GM19193 (cell line): ENCODE data around the gene TMEM140.
A peak's percentile ranks its signal among the peaks of the same experiment; 100 is the strongest.

Experiments
- POLR2A ChIP-seq: IDR thresholded peaks from 4 replicates; pipeline ENCODE4 v1.6.1; 2011; ENCODE audit not compliant: insufficient read depth, insufficient read length; ENCODE audit errors: extremely low read depth

The TMEM140 gene

DNA sequence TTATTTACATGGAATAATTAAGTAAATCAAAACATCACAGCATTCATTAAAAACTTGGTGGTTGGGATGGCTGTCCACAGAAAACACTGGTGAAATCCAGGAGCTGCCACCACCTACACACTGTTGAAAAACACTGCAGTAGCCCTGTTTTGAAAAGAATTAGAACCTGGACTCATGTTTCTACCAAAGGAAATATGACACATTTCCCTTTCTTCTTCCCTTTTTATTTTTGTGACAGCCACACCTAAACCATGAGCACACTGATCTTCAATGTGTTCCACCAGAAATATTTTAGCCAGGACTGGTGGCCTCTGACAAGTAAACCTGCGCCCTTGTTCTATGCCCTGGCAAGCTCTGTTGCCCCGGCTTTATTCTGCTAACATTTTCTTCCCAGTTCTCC, 3.3 kb downstream of the TMEM140 start:
- TF ChIP-seq POLR2A: no peak

DNA sequence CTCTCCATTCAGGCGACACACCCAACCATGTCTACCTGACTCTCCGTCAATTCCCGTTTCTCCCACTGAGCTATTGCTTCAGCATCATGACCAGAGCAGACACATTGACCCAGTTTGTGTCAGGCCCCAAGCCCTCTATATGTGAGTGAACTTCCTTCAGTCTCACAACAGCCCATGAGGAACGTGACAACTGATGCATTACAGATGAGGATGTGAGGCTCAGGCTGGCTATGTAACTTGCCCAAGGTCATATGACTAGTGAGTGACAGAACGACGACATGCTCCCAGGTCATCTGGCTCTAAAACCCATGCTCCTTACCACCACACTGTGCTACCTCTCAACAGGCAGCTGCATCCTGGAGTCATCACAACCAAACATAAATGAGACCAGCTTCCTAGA, 3.7 kb downstream of the TMEM140 start:
- peak; percentile 22 for TF ChIP-seq POLR2A

DNA sequence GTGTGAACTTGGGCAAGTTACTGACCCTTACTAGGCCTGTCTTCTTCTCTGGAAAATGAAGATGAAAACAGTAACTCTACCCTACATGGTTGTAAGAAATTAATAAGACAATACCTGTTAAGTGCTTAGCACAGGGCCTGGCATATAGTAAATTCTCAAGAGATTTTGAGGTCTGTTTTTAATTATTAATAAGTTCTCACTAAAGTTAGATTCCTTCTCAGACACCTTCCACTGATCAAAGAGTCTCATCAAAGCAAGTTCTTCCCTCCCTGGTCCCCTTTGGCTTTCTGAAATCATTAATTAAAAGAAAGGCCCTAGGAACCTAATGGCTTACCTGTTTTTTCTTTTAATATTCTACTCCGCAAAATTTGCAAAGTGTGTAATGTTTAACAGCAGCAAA, 4.6 kb downstream of the TMEM140 start:
- no peak for TF ChIP-seq POLR2A

DNA sequence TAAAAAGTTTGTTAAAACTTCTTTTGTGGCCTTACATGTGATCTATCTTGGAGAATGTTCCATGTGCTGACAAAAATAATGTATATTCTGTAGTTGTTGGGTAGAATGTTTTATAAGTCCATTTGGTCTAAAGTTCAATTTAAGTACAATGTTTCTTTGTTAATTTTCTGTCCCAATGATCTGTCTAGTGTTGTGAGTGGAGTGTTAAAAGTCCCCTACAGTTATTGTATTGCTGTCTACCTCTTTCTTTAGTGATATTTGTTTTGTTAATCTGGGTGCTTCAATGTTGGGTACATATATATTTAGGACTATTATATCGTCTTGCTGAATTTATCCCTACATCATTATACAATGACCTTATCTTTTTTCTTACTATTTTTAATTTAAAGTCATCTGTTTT, 6.9 kb downstream of the TMEM140 start:
- no peak for TF ChIP-seq POLR2A

DNA sequence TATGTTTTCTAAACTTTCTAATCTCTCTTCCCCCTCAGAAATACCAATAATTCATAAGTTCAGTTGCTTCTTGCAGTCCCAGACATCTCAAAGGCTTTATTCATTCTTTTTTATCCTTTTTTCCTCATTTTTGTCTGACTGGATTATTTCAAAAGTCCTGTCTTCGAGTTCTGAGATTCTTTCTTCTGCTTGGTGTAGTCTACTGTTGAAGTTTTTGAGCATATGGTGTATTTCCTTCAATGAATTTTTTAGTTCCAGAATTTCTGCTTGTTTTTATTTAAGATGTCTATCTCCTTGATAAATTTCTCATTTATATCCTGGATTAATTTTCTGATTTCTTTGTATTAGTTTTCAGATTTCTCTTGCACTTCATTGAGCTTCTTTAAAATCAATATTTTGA, 8.4 kb downstream of the TMEM140 start:
- no peak for TF ChIP-seq POLR2A

DNA sequence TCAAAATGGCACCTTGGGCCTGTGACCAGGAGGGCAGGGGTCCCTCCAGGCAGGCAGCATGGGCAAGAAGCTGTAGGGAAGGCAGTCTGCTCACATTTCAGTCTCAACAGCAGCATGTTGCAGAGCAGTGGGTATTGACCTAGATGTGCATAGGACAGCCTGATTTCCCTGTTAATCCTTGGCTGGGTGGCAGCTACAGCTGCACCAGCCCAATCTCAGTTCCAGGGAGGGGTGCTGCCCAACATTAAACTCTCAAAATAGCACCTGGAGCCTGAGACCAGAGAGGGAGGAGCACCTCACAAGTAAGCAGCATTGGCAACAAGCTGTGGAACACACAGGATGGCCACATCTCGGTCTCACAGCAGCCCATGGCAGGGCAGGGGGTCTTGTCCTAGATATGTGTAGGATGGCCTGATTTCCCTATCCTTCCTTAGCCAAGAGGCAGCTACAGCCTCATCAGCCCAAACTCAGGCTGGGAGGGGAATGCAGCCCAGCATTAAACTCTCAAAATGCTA, 10.3 kb downstream of the TMEM140 start:
- no peak for TF ChIP-seq POLR2A

DNA sequence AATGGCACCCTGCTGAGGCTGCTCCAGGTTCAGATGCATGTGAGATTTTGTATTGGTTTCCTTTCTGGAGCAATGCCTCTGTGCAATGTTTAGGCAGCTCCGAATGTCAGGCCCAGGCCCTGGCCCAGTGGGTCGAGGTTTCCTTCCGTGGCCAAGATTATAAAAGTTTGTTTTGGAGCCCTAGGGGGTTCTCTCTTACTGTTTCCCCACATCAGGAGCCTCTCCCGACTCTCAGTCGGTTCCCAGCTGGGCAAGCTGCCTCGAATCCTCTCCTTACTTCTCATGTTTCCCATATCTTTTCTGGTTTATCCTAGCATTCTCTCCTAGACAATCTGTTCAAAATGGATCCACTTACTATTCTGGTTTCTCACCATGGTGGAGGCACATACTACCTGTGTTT, 11.0 kb downstream of the TMEM140 start:
- TF ChIP-seq POLR2A: no peak

DNA sequence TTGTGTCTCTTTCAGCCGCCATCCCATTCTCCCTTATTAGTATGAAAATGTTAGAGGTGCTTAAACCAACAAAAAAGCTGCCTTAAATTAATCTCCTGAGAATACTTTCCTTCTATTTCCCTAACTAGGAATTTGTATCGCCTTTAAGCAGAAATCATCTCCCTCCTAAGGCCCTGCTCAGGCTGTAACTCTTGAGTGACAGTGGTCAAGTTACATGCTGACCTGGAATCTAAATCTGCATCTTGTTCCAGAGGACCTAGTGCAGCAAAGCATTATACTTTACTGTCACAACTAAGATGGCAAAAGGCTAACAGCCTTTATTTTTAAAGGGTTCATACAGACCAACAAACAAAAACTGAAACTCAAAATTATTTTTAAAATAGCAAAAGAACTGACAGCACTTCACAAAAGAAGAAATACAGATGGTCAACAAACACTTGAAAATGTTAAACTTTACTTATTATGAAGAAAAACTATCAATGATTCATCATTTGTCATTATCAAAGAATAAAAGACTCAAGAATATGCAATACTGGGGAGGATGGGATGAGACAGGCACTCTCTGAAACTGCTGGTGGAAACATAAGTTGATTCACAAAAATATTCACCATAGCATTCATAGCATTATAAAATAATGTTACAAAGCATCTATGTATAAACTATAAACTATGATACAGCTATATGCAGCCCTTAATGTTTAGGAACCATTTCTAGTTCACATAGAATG, 11.7 kb downstream of the TMEM140 start:
- no peak for TF ChIP-seq POLR2A

DNA sequence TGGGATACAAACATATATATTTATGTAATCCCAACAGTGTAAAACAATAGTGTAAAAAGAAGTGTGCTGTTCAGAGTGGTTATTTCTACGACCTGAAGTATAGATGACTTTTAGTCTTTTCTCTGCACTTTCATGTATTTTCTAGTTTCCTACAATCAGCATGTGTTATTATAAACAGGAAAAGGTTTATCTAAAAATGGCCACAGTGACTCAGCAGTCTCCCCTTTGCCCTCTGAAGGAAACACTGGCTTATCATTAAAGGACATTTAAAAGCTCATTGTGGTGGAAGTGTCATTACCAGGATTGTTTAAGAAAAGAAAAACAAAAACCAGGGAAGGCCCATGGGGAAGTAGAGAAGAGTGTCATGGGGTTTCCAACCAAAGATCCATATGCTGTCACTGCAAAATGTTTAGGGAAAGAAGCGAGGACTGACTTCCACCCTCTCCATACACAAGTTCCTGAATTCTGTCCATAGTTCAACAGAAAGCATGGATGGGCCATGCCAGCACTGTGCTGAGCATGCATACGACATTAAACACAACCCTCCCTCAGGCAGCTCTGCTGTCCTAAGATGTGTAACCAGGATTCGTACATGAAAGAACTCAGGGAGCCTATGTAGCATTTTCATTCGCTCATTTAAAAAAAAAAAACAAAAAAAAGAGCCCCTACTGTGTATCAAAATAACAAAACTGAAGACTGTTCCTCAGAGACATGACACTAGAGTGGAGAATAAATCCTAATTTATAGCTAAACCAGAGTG, 12.4 kb downstream of the TMEM140 start:
- no peak for TF ChIP-seq POLR2A

DNA sequence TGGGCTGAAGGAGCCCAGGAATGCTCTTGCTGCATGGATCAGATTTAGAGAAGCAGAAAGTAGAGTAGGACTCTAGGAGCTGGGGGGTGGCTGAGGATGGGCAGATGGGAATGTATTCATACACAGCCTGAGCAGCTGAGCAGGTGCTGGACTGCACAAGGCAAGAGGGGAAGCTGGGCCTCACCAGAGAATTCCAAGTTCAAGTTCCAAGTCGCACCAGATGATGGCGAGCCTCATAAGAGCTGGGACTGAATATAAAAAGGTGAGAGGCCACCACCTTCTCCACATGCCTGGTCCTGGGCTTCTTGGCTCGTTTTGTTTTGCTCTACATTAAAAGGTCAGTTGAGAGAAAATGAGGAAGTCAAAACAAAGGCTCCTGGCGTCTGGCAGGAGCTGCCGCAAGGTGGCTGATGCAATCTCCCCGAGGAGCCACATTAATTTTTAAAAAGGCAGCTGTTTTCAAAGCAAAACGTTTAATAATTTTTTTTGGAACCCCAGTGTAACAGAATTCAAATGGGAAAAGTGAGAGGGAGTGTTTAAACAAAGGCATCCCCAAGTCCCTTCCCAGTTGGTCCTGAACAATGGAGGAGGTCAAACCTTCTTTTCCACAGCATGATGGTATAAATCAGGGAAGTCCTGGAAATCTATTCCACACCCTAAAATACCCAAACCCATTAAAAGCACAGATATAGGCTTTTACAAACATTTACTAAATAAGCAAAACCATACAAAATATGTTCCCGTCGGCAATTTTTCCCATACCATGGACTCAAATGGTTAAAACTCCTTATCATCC, 13.2 kb downstream of the TMEM140 start:
- no peak for TF ChIP-seq POLR2A

DNA sequence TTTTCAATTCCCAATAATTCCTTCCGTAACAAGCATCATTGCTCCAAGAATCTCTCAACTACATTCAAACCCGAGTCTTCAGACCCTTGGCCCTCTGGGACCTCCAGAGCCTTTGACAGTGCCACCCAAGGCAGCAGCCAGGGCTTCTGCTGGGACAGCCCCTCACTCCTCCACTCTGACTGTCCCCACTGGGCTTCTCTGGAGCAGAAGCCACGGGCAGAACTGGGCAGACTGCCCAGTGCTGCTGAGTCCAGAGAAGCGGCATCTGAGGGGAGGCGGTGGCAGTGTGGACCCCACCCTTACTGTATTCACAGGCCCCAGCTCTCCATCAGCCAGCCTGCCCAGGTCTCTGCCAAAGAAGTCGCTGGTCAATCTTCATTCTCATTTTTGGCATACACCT, 13.8 kb downstream of the TMEM140 start:
- TF ChIP-seq POLR2A: peak; percentile 36

DNA sequence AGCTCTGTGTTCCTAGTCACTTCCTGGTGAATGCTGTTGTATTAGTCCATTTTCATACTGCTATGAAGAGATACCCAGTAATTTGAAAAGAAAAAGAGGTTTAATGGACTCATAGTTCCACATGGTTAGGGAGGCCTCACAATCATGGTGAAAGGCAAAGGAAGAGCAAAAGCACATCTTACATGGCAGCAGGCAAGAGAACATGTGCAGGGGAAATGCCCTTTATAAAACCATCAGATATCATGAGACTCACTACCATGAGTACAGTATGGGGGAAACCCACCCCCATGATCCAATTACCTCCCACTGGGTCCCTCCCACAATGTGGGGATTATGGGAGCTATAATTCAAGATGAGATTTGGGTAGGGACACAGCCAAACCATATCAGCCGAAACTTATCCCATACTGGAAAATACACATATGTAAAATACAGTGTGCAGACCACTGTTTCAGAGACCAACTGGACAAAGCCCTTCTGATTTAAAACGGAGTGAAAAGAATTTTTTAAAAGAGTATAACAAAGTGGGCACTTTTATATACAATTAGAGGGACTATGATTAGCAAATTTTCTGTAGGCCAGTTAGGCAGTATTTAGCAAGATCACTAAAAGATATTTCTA, 14.6 kb downstream of the TMEM140 start:
- TF ChIP-seq POLR2A: no peak

DNA sequence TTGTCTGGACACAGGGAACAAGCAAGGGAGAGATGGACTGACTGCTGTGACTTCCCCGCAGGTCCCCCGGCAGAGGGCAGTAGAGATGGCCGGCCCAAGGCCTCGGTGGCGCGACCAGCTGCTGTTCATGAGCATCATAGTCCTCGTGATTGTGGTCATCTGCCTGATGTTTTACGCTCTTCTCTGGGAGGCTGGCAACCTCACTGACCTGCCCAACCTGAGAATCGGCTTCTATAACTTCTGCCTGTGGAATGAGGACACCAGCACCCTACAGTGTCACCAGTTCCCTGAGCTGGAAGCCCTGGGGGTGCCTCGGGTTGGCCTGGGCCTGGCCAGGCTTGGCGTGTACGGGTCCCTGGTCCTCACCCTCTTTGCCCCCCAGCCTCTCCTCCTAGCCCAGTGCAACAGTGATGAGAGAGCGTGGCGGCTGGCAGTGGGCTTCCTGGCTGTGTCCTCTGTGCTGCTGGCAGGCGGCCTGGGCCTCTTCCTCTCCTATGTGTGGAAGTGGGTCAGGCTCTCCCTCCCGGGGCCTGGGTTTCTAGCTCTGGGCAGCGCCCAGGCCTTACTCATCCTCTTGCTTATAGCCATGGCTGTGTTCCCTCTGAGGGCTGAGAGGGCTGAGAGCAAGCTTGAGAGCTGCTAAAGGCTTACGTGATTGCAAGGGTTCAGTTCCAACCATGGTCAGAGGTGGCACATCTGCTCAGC, 16.6 kb downstream of the TMEM140 start:
- peak; percentile 46 for TF ChIP-seq POLR2A

DNA sequence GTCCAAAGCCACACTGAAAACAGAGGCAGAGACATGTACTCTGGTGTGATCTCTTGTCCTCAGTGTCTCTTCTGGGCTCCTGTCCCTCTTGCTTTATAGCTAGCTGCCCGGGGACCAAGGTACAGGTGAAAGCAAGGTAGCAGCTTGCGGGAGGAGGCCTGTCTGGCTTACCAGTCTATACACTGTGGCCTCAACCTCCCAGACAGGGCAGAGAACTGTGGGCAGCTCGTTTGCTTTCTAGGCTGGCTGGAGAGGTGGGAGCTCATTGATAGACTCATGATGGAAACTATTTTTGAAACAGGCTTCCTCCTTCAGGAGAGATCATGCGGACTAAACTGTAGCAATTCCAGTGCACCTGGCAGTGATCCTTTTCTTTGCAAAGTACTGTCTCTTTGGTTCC, 18.0 kb downstream of the TMEM140 start:
- peak; percentile 44 for TF ChIP-seq POLR2A
